Activated CD4-positive, alpha-beta T cell treated with anti-CD3 and anti-CD28 coated beads, Interleukin-2, amount 10 ng/mL, durations not matched to agents 7 days and 5 days (primary cell): ENCODE results near the gene KRT36. TPM values are rescaled to one million over a fixed set of nuclear protein-coding genes. Genes with fewer than 3 reads are reported as not detected.

ENCODE experiments used
- CTCF ChIA-PET: fragments of 350-600 bp; sonication (Branson Sonifier 250); formaldehyde crosslinking; loops from one replicate; lab custom pipeline; 2021; ENCODE audit warnings: antibody characterized with exemption; lab: Charles Lee
- POLR2A ChIA-PET: fragments of 350-600 bp; sonication (Branson Sonifier 250); formaldehyde crosslinking; loops from one replicate; lab custom pipeline; 2021; ENCODE audit warnings: antibody characterized with exemption; lab: Charles Lee
- DNase-seq: peaks from one replicate; pipeline ENCODE4 v3.0.0-alpha.2; 2020
- H3K27ac Mint-ChIP-seq: one replicate; pipeline ENCODE4 v1.8.0; 2021; ENCODE audit warnings: mild to moderate bottlenecking, moderate library complexity, mixed read lengths
- H3K27me3 Mint-ChIP-seq: one replicate; pipeline ENCODE4 v1.8.0; 2021; ENCODE audit warnings: mixed read lengths
- H3K36me3 Mint-ChIP-seq: one replicate; pipeline ENCODE4 v1.8.0; 2021; ENCODE audit warnings: low read depth, mixed read lengths
- H3K4me1 Mint-ChIP-seq: one replicate; pipeline ENCODE4 v1.8.0; 2021; ENCODE audit warnings: mixed read lengths
- H3K4me3 Mint-ChIP-seq: one replicate; pipeline ENCODE4 v1.8.0; 2021; ENCODE audit warnings: mild to moderate bottlenecking, moderate library complexity, mixed read lengths
- H3K9me3 Mint-ChIP-seq: one replicate; pipeline ENCODE4 v1.8.0; 2021; ENCODE audit warnings: mixed read lengths
- total RNA-seq, 2 experiments: library from RNA; stranded (reverse); gene quantifications; one replicate each; pipeline ENCODE4 v1.2.3, GENCODE V29; 2021

KRT36 gene
- total RNA-seq, 2 experiments from 2014 or later: not detected

GRCh38 chr17:41530062-41531048, 40.6 kb upstream of the KRT36 start:
- Mint-ChIP-seq H3K4me3 (no peak overlapping the region), H3K9me3 (no peaks in the 10 kb centered on the region)
- POLR2A ChIA-PET: interaction anchor here (0.6 kb wide), 1 partner anchor 15 kb away, joined by 3 read pairs; no protein-coding TSS in a partner anchor

GRCh38 chr17:41529491-41529915, 39.8 kb upstream of the KRT36 start:
- DNase-seq: no peak
- no peaks in the 10 kb centered on the region for H3K36me3 Mint-ChIP-seq
- peaks cover 5% of the 10 kb centered on the region for H3K4me1 Mint-ChIP-seq
- ChIA-PET CTCF (interaction anchor here (0.9 to 1.8 kb wide), 3 partner anchors 9 to 19 kb away, joined by 3 to 6 read pairs (median 3); no protein-coding TSS in a partner anchor), POLR2A (no interaction called here)
- H3K4me3 Mint-ChIP-seq: no peak overlapping the region
- no peak overlapping the region for H3K27ac Mint-ChIP-seq
- peaks cover 77% of the 10 kb centered on the region for H3K27me3 Mint-ChIP-seq
- no peaks in the 10 kb centered on the region for H3K9me3 Mint-ChIP-seq

More at GRCh38 chr17:41530062-41531048, 40.6 kb upstream of the KRT36 start:
- peaks cover 5% of the 10 kb centered on the region for H3K4me1 Mint-ChIP-seq
- no peak for DNase-seq
- H3K36me3 Mint-ChIP-seq: no peaks in the 10 kb centered on the region
- peaks cover 77% of the 10 kb centered on the region for H3K27me3 Mint-ChIP-seq
- no peak overlapping the region for H3K27ac Mint-ChIP-seq
- CTCF ChIA-PET: interaction anchor here (0.9 to 1.8 kb wide), 3 partner anchors 18 to 20 kb away, joined by 3 to 6 read pairs (median 4); no protein-coding TSS in a partner anchor

DNA sequence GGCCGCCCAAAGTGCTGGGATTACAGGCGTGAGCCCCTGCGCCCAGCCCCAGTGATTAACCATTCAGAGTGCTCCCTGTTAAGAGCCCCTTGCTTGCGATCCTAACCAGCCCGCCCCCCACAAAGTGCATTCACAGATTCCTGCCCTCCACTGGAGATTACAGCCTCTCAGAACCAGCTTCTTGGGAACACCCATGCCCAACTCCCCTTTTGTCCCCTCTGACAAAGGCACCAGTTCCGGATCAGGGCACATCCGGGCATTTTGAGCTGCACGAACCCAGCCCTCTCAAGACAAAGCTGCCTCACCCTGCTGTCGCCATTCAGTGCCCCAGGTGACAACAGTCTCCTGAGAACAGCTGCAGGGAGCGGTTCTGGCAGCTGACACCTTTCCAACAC, 39.2 kb upstream of the KRT36 start:
- H3K4me3 Mint-ChIP-seq: no peak overlapping the region
- H3K9me3 Mint-ChIP-seq: no peaks in the 10 kb centered on the region
- H3K27ac Mint-ChIP-seq: no peak overlapping the region
- ChIA-PET CTCF (interaction anchor here (0.9 to 1.8 kb wide), 3 partner anchors 9 to 20 kb away, joined by 3 to 6 read pairs (median 3); no protein-coding TSS in a partner anchor), POLR2A (no interaction called here)
- H3K36me3 Mint-ChIP-seq: no peaks in the 10 kb centered on the region
- no peak for DNase-seq
- peaks cover 5% of the 10 kb centered on the region for H3K4me1 Mint-ChIP-seq
- peaks cover 77% of the 10 kb centered on the region for H3K27me3 Mint-ChIP-seq

DNA sequence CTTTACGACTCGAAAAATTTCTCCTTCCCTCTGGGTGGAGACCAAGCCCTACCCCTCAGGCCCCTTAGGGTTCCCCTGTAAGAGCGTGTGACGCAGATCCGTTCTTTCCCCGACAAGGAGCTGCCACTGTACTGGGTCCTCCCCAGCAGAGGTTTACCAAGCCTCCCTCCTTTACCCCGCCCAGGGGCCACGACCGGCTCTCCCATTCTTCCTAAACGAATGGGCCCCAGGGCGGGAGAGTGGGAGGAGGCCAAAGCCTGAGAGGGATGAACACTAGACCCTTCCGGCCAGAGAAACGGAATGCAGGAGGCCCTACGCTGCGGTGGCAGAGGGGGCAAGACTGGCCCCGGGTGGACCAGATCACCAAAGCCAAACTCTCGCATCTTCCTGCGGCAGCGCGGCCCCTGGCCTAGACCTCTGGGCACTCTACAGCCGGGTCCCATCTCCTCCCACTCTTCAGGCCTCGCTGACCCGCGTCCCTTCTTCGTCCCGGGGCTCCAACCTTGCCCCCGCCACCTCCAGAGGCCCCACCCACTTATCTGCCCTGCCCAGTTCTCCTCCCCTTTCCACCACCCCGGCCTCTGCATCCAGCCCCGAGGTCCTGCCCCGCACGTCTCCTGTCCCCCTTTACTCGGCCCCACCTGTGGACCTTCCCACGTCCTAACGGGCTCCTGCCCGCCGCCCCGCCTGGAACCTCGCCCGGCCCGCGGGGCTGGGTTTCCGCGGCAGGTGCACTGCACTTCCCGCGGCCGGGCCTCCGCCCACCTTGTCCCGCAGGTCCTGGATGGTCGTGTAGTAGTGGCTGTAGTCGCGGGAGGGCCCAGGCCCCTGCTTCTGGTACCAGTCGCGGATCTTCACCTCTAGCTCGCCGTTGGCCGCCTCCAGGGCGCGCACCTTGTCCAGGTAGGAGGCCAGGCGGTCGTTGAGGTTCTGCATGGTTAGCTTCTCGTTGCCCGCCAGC, 37.6 kb upstream of the KRT36 start:
- Mint-ChIP-seq H3K4me1 (peaks cover 5% of the 10 kb centered on the region), H3K27me3 (peaks cover 67% of the 10 kb centered on the region), H3K4me3 (no peak overlapping the region), H3K9me3 (no peaks in the 10 kb centered on the region), H3K36me3 (no peaks in the 10 kb centered on the region), H3K27ac (no peak overlapping the region)
- POLR2A ChIA-PET: no interaction called here
- CTCF ChIA-PET: interaction anchor here (0.7 to 1.6 kb wide), 2 partner anchors 11 to 39 kb away, joined by 3 read pairs; no protein-coding TSS in a partner anchor
- no peak for DNase-seq

DNA sequence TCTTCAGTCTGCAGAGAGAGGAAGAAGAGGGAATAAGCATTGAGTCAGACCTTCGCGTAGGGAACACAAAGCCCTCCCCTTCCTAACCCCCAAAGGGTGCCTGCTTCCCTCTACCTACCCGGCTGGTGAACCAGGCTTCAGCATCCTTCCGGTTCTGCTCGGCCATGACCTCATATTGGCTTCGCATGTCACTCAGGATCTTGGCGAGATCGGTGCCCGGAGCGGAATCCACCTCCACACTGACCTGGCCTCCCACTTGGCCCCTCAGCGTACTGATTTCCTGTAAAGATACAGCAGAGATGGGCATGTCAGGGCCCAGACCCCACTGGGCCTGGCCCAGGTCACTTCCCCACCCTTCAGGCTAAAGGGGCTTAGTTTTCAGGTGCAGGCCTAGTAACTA, 34.6 kb upstream of the KRT36 start:
- peaks cover 5% of the 10 kb centered on the region for H3K4me1 Mint-ChIP-seq
- no peaks in the 10 kb centered on the region for H3K36me3 Mint-ChIP-seq
- H3K9me3 Mint-ChIP-seq: no peaks in the 10 kb centered on the region
- no peak overlapping the region for H3K4me3 Mint-ChIP-seq
- no peak for DNase-seq
- H3K27me3 Mint-ChIP-seq: peaks cover 39% of the 10 kb centered on the region
- POLR2A ChIA-PET: no interaction called here
- CTCF ChIA-PET: interaction anchor here (1.3 kb wide), 1 partner anchor 25 kb away, joined by 5 read pairs; no protein-coding TSS in a partner anchor
- no peak overlapping the region for H3K27ac Mint-ChIP-seq

DNA sequence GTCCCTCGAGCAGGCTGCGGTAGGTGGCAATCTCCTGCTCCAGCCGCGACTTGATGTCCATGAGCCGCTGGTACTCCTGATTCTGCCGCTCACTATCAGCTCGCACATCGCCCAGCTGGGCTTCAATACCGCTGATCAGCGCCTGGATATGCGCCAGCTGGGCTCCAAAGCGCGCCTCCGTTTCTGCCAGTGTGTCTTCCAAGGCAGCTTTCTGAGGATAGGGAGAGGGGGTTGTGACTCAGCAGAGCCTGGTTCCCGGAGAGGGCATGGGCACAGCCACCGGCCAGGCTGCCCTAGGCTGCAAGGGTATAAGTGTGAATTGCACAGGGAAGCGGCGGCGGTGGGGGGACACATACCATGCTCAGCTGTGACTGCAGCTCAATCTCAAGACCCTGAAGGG, 34.1 kb upstream of the KRT36 start:
- no peaks in the 10 kb centered on the region for H3K36me3 Mint-ChIP-seq
- ChIA-PET POLR2A (no interaction called here), CTCF (interaction anchor here (1.3 kb wide), 1 partner anchor 25 kb away, joined by 5 read pairs; no protein-coding TSS in a partner anchor)

GRCh38 chr17:41523225-41523593, 33.5 kb upstream of the KRT36 start:
- H3K36me3 Mint-ChIP-seq: no peaks in the 10 kb centered on the region
- no peak overlapping the region for H3K4me3 Mint-ChIP-seq
- no peak for DNase-seq
- peaks cover 3% of the 10 kb centered on the region for H3K4me1 Mint-ChIP-seq
- H3K9me3 Mint-ChIP-seq: no peaks in the 10 kb centered on the region
- no peak overlapping the region for H3K27ac Mint-ChIP-seq
- H3K27me3 Mint-ChIP-seq: peaks cover 29% of the 10 kb centered on the region
- ChIA-PET POLR2A (no interaction called here), CTCF (no interaction called here)

More for the DNA sequence above, 34.1 kb upstream of the KRT36 start:
- no peak for DNase-seq
- Mint-ChIP-seq H3K4me1 (peaks cover 5% of the 10 kb centered on the region), H3K27me3 (peaks cover 35% of the 10 kb centered on the region), H3K9me3 (no peaks in the 10 kb centered on the region), H3K4me3 (no peak overlapping the region), H3K27ac (no peak overlapping the region)

GRCh38 chr17:41522301-41523224, 32.9 kb upstream of the KRT36 start:
- peaks cover 3% of the 10 kb centered on the region for H3K4me1 Mint-ChIP-seq
- POLR2A ChIA-PET: no interaction called here

GRCh38 chr17:41521574-41522261, 32.0 kb upstream of the KRT36 start:
- no peaks in the 10 kb centered on the region for H3K4me1 Mint-ChIP-seq
- H3K36me3 Mint-ChIP-seq: no peaks in the 10 kb centered on the region
- H3K4me3 Mint-ChIP-seq: no peak overlapping the region
- ChIA-PET POLR2A (no interaction called here), CTCF (interaction anchor here (0.9 to 1.1 kb wide), 2 partner anchors 8 to 27 kb away, joined by 5 to 6 read pairs; no protein-coding TSS in a partner anchor)
- DNase-seq: no peak
- peaks cover 15% of the 10 kb centered on the region for H3K27me3 Mint-ChIP-seq
- H3K27ac Mint-ChIP-seq: no peak overlapping the region
- H3K9me3 Mint-ChIP-seq: no peaks in the 10 kb centered on the region

More at GRCh38 chr17:41522301-41523224, 32.9 kb upstream of the KRT36 start:
- no peak overlapping the region for H3K4me3 Mint-ChIP-seq
- no peaks in the 10 kb centered on the region for H3K9me3 Mint-ChIP-seq
- H3K36me3 Mint-ChIP-seq: no peaks in the 10 kb centered on the region
- DNase-seq: no peak
- peaks cover 24% of the 10 kb centered on the region for H3K27me3 Mint-ChIP-seq
- CTCF ChIA-PET: interaction anchor here (0.9 to 1.1 kb wide), 2 partner anchors 9 to 26 kb away, joined by 5 to 6 read pairs; no protein-coding TSS in a partner anchor
- H3K27ac Mint-ChIP-seq: no peak overlapping the region

DNA sequence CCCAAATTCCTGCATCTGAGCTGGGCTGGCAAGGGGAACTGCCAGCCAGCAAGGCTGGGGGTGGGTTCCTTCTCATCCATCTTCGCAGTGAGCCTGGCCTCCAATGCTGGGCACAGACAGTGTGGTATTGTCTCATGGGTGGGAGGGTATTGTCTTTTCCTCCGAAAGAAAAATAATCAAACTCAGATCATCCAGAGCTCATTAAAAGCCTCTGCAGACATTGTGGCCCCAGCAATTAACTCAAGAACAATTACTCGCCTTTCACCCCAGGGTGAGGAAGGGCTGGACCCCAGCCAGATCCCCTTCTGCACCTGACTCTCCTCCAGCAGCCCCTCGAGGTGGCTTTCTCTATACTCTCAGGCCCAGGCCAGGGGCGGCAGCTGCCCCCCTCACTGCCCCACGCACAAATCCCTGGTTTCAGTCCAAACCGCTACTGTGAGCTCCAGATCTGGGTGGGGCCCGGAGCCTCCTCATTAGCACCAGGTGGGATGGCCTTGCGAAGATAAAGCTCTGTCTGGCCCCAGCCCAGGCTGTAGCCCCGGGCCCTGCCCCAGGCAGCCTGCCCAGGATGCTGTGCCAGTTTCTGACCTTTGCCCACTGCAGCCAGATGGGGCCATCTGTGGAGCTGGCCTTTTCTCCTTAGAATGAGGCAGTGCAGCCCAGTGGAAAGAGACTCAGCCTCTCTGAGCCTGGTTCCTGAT, 31.3 kb upstream of the KRT36 start:
- H3K27me3 Mint-ChIP-seq: peaks cover 10% of the 10 kb centered on the region
- POLR2A ChIA-PET: no interaction called here
- H3K36me3 Mint-ChIP-seq: no peaks in the 10 kb centered on the region
- CTCF ChIA-PET: interaction anchor here (1.1 kb wide), 1 partner anchor 103 kb away, joined by 3 read pairs; no protein-coding TSS in a partner anchor
- no peaks in the 10 kb centered on the region for H3K4me1 Mint-ChIP-seq
- no peak for DNase-seq
- H3K9me3 Mint-ChIP-seq: no peaks in the 10 kb centered on the region
- no peak overlapping the region for H3K4me3 Mint-ChIP-seq
- no peak overlapping the region for H3K27ac Mint-ChIP-seq
